K562 (cell line): ENCODE measurements around the gene TRNP1. TPM values are rescaled to one million over a fixed set of nuclear protein-coding genes. Genes with fewer than 3 reads are reported as not detected.
A peak's percentile ranks its signal among the peaks of the same experiment; 100 is the strongest.

Source experiments
- ARID1B ChIP-seq: fragments of 450-650 bp; IDR thresholded peaks from 2 replicates; pipeline ENCODE4 v1.6.1; 2016; ENCODE audit warnings: antibody characterized with exemption, mild to moderate bottlenecking, inconsistent platforms
- BRD9 ChIP-seq: fragments of 450-650 bp; IDR thresholded peaks from 2 replicates; pipeline ENCODE4 v1.6.1; 2018; ENCODE audit warnings: low read depth; ENCODE audit not compliant: partially characterized antibody
- CC2D1A ChIP-seq: fragments of 450-650 bp; IDR thresholded peaks from 2 replicates; pipeline ENCODE4 v1.6.1; 2017; ENCODE audit warnings: mild to moderate bottlenecking
- CREM ChIP-seq: IDR thresholded peaks from 2 replicates; pipeline ENCODE4 v1.6.1; 2014; ENCODE audit warnings: antibody characterized with exemption, low read depth
- CTCF ChIP-seq, 3 experiments: IDR thresholded peaks in 2 of 3; conservative IDR thresholded peaks in 1 of 3; 2 replicates each; pipeline ENCODE4 v1.5.1; 2011 to 2012; ENCODE audit warnings: low read length in 3 of 3, mild to moderate bottlenecking in 3 of 3, control low read depth in 2 of 3, improper control_type of control experiment in 1 of 3, inconsistent platforms in 1 of 3, low read depth in 1 of 3, mixed read lengths in 1 of 3, moderate library complexity in 1 of 3; ENCODE audit not compliant: insufficient read depth in 2 of 3
- CTCFL ChIP-seq: IDR thresholded peaks from 2 replicates; pipeline ENCODE4 v1.6.1; 2011; ENCODE audit warnings: borderline replicate concordance, low read depth, mild to moderate bottlenecking, moderate library complexity, low read length; ENCODE audit not compliant: insufficient read depth, poor library complexity, severe bottlenecking
- E2F3 ChIP-seq: fragments of 250-450 bp; sonication (Bioruptor Pico); IDR thresholded peaks from 2 replicates; pipeline ENCODE4 v1.4.0; 2020; ENCODE audit warnings: mild to moderate bottlenecking
- LCOR ChIP-seq: sonication (generic); formaldehyde crosslinking; IDR thresholded peaks from 2 replicates; pipeline ENCODE4 v1.8.0; 2022; ENCODE audit warnings: mild to moderate bottlenecking, missing genetic modification reagents
- NR1H2 ChIP-seq: sonication (generic); formaldehyde crosslinking; IDR thresholded peaks from 2 replicates; pipeline ENCODE4 v1.4.0; 2020; ENCODE audit warnings: mild to moderate bottlenecking, missing genetic modification reagents
- PRDM10 ChIP-seq: fragments of 450-650 bp; IDR thresholded peaks from 2 replicates; pipeline ENCODE4 v1.6.1; 2018; ENCODE audit not compliant: partially characterized antibody
- RB1 ChIP-seq: fragments of 450-650 bp; IDR thresholded peaks from 2 replicates; pipeline ENCODE4 v1.6.1; 2017; ENCODE audit warnings: low read depth, mild to moderate bottlenecking
- RBM39 ChIP-seq: fragments of 200-400 bp; formaldehyde crosslinking; optimal IDR thresholded peaks from 2 replicates; pipeline ENCODE3; 2018; ENCODE audit warnings: low read depth, low read length
- SMAD4 ChIP-seq: fragments of 250-450 bp; sonication (Bioruptor Pico); conservative IDR thresholded peaks from 2 replicates; pipeline ENCODE4 v1.8.0; 2021; ENCODE audit warnings: inconsistent platforms, mild to moderate bottlenecking, moderate library complexity
- TEAD4 ChIP-seq, 2 experiments: sonication (generic) in 1 of 2; formaldehyde crosslinking in 1 of 2; IDR thresholded peaks; 2 replicates each; pipeline versions ENCODE4 v1.6.1 to v1.8.0; 2012 to 2022; ENCODE audit warnings: borderline replicate concordance in 1 of 2, inconsistent platforms in 1 of 2, low read length in 1 of 2, mild to moderate bottlenecking in 1 of 2, missing genetic modification reagents in 1 of 2
- TRIM28 ChIP-seq: fragments of 450-650 bp; IDR thresholded peaks from 2 replicates; pipeline ENCODE4 v1.6.1; 2017
- VEZF1 ChIP-seq: fragments of 200-800 bp; sonication (Bioruptor generic); IDR thresholded peaks from 2 replicates; pipeline ENCODE4 v1.6.1; 2017; ENCODE audit warnings: missing genetic modification characterization, missing compliant biosample characterization
- ZBTB7A ChIP-seq: IDR thresholded peaks from 2 replicates; pipeline ENCODE4 v1.6.1; 2011; ENCODE audit warnings: low read depth, mild to moderate bottlenecking, low read length, moderate library complexity, borderline replicate concordance; ENCODE audit not compliant: control insufficient read depth
- ZC3H11A ChIP-seq: IDR thresholded peaks from 2 replicates; pipeline ENCODE4 v1.6.1; 2012; ENCODE audit warnings: low read depth, low read length, improper control_type of control experiment
- ZNF143 ChIP-seq: sonication (generic); formaldehyde crosslinking; IDR thresholded peaks from 2 replicates; pipeline ENCODE4 v1.9.0; 2022; ENCODE audit warnings: mild to moderate bottlenecking, missing genetic modification reagents
- polyA plus RNA-seq, 8 experiments: library from polyadenylated mRNA; depleted of rRNA in 4 of 8; stranded (reverse) in 5 of 8; unstranded in 3 of 8; fragments of >200 nt; fragmentation: Nextera tagmentation in 2 of 8; fragmentation: Illumina TruSeq in 1 of 8; extraction: Ambion mirVana in 2 of 8; extraction: Trizol in 1 of 8; gene quantifications; 2 replicates each; pipeline versions ENCODE4 v1.2.1 to v1.2.3, GENCODE V29; 2011 to 2014; ENCODE audit warnings: inconsistent platforms in 1 of 8, missing spikeins in 1 of 8
- total RNA-seq, 7 experiments: library from RNA; depleted of rRNA in 6 of 7; stranded (reverse); fragments of >200 nt in 6 of 7; fragmentation: Illumina TruSeq in 2 of 7; extraction: Trizol in 2 of 7; gene quantifications; 2 replicates each; pipeline versions ENCODE4 v1.2.1 to v1.2.3, GENCODE V29; 2011 to 2021; ENCODE audit warnings: low replicate concordance in 1 of 7

Gene TRNP1
- total and polyA plus RNA-seq, 9 of the 15 experiments (the other 6 are each of a cell fraction or from before 2014, with no cell fraction given) = 0.03 to 1.3 (median 0.95) TPM

- TF ChIP-seq CTCF (IDR thresholded peaks at IDR 0.05 in 2 of 3, conservative IDR thresholded peaks at IDR 0.05 in 1 of 3; ENCODE audit: insufficient read depth in 2 of 3, low read depth in 1 of 3, low read length in 3 of 3) (peak; percentile 93 to 95 (median 95)), CTCFL (peak; percentile 60), RB1 (peak; percentile 80; the same call in 1 of the 2 replicates), LCOR (no peak), BRD9 (peak; percentile 58), TRIM28 (no peak), ZBTB7A (peak; percentile 40; the same call in 1 of the 2 replicates), CREM (0 out of 2 replicates have a peak, but pooled peaks have one; percentile 29), PRDM10 (peak; percentile 12), NR1H2 (CRISPR knock-in tag) (0 out of 2 replicates have a peak, but pooled peaks have one; percentile 32), ZNF143 (CRISPR knock-in tag) (no peak), ARID1B (peak; percentile 32; the same call in 1 of the 2 replicates), TEAD4 (IDR thresholded peaks at IDR 0.05; ENCODE audit: low read length) (peak; percentile 47), TEAD4 (CRISPR knock-in tag; IDR thresholded peaks at IDR 0.05; ENCODE audit: borderline replicate concordance) (no peak), E2F3 (CRISPR knock-in tag) (peak; percentile 20; the same call in 1 of the 2 replicates), RBM39 (peak; percentile 80), SMAD4 (CRISPR knock-in tag) (peak; percentile 51; the same call in 1 of the 2 replicates), VEZF1 (peak; percentile 49), CC2D1A (peak; percentile 80; the same call in 1 of the 2 replicates), ZC3H11A (no peak)
These were observed 52.6 kb downstream of the TRNP1 start (continued) for GRCh38 chr1:27045973-27046558.
